ENCODE data around the gene SLC25A21. TPM values are rescaled to one million over a fixed set of nuclear protein-coding genes. Genes with fewer than 3 reads are reported as not detected.

Gene SLC25A21
- total and polyA plus RNA-seq, 4 donors, result 0.65 to 1.4 (median 1.3) TPM; not detected in 1

- Histone ChIP-seq H3K27ac (ENCODE audit: low read depth in 1 of 2, low read length in 2 of 2) (no peak overlapping the region), H3K9me3 (ENCODE audit: control insufficient read depth, low read length) (no peaks in the 10 kb centered on the region), H3K4me1 (ENCODE audit: control insufficient read depth in 1 of 2, insufficient read depth in 2 of 2, low read length in 2 of 2) (peaks cover 0 to 6% of the 10 kb centered on the region in 2 donors), H3K4me3 (ENCODE audit: low read length in 2 of 2) (no peak overlapping the region), H3K36me3 (ENCODE audit: control insufficient read depth in 1 of 2, insufficient read depth in 2 of 2, low read length in 1 of 2) (no peaks in the 10 kb centered on the region), H3K27me3 (ENCODE audit: control insufficient read depth in 1 of 2, insufficient read depth in 2 of 2, low read length in 1 of 2) (no peaks in the 10 kb centered on the region)
- no peak for DNase-seq
- 95 to 96% methylated on average over 2 of the region's 2 CpGs for WGBS, 2 donors
- intact Hi-C loops (cut with DNase I), result no loop called here
- no peak for ATAC-seq (ENCODE audit: low FRiP score)
Observed at GRCh38 chr14:37046815-37047214, 125.6 kb downstream of the SLC25A21 start.

- no peaks in the 10 kb centered on the region for H3K36me3 ChIP-seq (ENCODE audit: control insufficient read depth in 1 of 2, insufficient read depth in 2 of 2, low read length in 1 of 2)
- intact Hi-C loops (cut with DNase I), result no loop called here
Observed at GRCh38 chr14:37045340-37046061, 126.9 kb downstream of the SLC25A21 start.

GRCh38 chr14:37037636-37038387 is 134.6 kb downstream of the SLC25A21 start:
- intact Hi-C loops (cut with DNase I), result loop anchor here (5.0 to 10.0 kb wide), 4 partner anchors 66 to 373 kb away; partner anchors contain the start of gene PAX9 (in 1 of the 2)
- no peak overlapping the region for H3K27ac ChIP-seq (ENCODE audit: low read depth in 1 of 2, low read length in 2 of 2)
- no peaks in the 10 kb centered on the region for H3K27me3 ChIP-seq (ENCODE audit: control insufficient read depth in 1 of 2, insufficient read depth in 2 of 2, low read length in 1 of 2)
- DNase-seq (no peak), ATAC-seq (ENCODE audit: low FRiP score) (no peak)
- 90 to 91% methylated on average over 3 of the region's 3 CpGs for WGBS, 2 donors
- no peak overlapping the region for H3K4me3 ChIP-seq (ENCODE audit: low read length in 2 of 2)
- no peaks in the 10 kb centered on the region for H3K9me3 ChIP-seq (ENCODE audit: control insufficient read depth, low read length)
- H3K4me1 ChIP-seq (ENCODE audit: control insufficient read depth in 1 of 2, insufficient read depth in 2 of 2, low read length in 2 of 2), result peaks cover 5 to 8% of the 10 kb centered on the region in 2 donors
- H3K36me3 ChIP-seq (ENCODE audit: control insufficient read depth in 1 of 2, insufficient read depth in 2 of 2, low read length in 1 of 2), result no peaks in the 10 kb centered on the region

More at GRCh38 chr14:37045340-37046061, 126.9 kb downstream of the SLC25A21 start:
- Histone ChIP-seq H3K4me1 (ENCODE audit: control insufficient read depth in 1 of 2, insufficient read depth in 2 of 2, low read length in 2 of 2) (peaks cover 0 to 6% of the 10 kb centered on the region in 2 donors), H3K27ac (ENCODE audit: low read depth in 1 of 2, low read length in 2 of 2) (no peak overlapping the region), H3K9me3 (ENCODE audit: control insufficient read depth, low read length) (no peaks in the 10 kb centered on the region), H3K4me3 (ENCODE audit: low read length in 2 of 2) (no peak overlapping the region), H3K27me3 (ENCODE audit: control insufficient read depth in 1 of 2, insufficient read depth in 2 of 2, low read length in 1 of 2) (no peaks in the 10 kb centered on the region)
- WGBS, 2 donors, result 81 to 86% methylated on average over 5 of the region's 5 CpGs
- DNase-seq (no peak), ATAC-seq (ENCODE audit: low FRiP score) (no peak)

- Histone ChIP-seq H3K36me3 (ENCODE audit: control insufficient read depth in 1 of 2, insufficient read depth in 2 of 2, low read length in 1 of 2) (no peaks in the 10 kb centered on the region), H3K27ac (ENCODE audit: low read depth in 1 of 2, low read length in 2 of 2) (peak overlapping the region in 1 of 2 donors; percentile 70), H3K4me3 (ENCODE audit: low read length in 2 of 2) (no peak overlapping the region), H3K4me1 (ENCODE audit: control insufficient read depth in 1 of 2, insufficient read depth in 2 of 2, low read length in 2 of 2) (peaks cover 5 to 8% of the 10 kb centered on the region in 2 donors), H3K27me3 (ENCODE audit: control insufficient read depth in 1 of 2, insufficient read depth in 2 of 2, low read length in 1 of 2) (no peaks in the 10 kb centered on the region), H3K9me3 (ENCODE audit: control insufficient read depth, low read length) (no peaks in the 10 kb centered on the region)
- ATAC-seq (ENCODE audit: low FRiP score) (no peak), DNase-seq (no peak)
- intact Hi-C loops (cut with DNase I), result loop anchor here (5.0 to 10.0 kb wide), 4 partner anchors 65 to 372 kb away; partner anchors contain the start of gene PAX9 (in 1 of the 2)
- WGBS, 2 donors, result 48 to 49% methylated on average over 4 of the region's 4 CpGs
Observed at GRCh38 chr14:37036669-37037341, 135.6 kb downstream of the SLC25A21 start.

DNA sequence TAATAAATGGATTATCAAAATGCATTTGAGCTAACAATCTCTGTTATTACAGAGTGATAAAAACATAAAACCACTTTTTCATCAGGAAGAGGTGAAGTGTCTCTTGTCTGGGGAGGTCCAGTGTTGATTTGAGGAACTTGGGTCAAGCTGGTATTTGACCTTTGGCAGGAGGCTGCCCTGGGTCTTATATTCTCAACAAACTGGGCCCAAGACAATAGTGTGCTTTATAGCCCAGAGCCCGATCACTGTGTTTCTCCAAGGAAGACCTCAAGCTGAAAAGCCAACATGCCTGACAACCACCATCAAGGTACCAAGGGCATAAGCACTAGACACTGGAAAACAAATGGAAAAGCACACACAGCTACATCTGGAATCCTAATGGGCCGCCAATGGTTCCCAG is 137.0 kb downstream of the SLC25A21 start:
- H3K27me3 ChIP-seq (ENCODE audit: control insufficient read depth in 1 of 2, insufficient read depth in 2 of 2, low read length in 1 of 2), result no peaks in the 10 kb centered on the region
- ATAC-seq (ENCODE audit: low FRiP score) (no peak), DNase-seq (no peak)
- H3K9me3 ChIP-seq (ENCODE audit: control insufficient read depth, low read length), result no peaks in the 10 kb centered on the region
- H3K36me3 ChIP-seq (ENCODE audit: control insufficient read depth in 1 of 2, insufficient read depth in 2 of 2, low read length in 1 of 2), result no peaks in the 10 kb centered on the region
- peaks cover 5 to 8% of the 10 kb centered on the region in 2 donors for H3K4me1 ChIP-seq (ENCODE audit: control insufficient read depth in 1 of 2, insufficient read depth in 2 of 2, low read length in 2 of 2)
- no peak overlapping the region for H3K4me3 ChIP-seq (ENCODE audit: low read length in 2 of 2)
- intact Hi-C loops (cut with DNase I), result loop anchor here (5.0 to 10.0 kb wide), 4 partner anchors 63 to 371 kb away; partner anchors contain the start of gene PAX9 (in 1 of the 2)
- WGBS, 2 donors, result 4 to 12% methylated on average over 2 of the region's 2 CpGs
- peak overlapping the region; percentile 61 to 97 for H3K27ac ChIP-seq (ENCODE audit: low read depth in 1 of 2, low read length in 2 of 2)

DNA sequence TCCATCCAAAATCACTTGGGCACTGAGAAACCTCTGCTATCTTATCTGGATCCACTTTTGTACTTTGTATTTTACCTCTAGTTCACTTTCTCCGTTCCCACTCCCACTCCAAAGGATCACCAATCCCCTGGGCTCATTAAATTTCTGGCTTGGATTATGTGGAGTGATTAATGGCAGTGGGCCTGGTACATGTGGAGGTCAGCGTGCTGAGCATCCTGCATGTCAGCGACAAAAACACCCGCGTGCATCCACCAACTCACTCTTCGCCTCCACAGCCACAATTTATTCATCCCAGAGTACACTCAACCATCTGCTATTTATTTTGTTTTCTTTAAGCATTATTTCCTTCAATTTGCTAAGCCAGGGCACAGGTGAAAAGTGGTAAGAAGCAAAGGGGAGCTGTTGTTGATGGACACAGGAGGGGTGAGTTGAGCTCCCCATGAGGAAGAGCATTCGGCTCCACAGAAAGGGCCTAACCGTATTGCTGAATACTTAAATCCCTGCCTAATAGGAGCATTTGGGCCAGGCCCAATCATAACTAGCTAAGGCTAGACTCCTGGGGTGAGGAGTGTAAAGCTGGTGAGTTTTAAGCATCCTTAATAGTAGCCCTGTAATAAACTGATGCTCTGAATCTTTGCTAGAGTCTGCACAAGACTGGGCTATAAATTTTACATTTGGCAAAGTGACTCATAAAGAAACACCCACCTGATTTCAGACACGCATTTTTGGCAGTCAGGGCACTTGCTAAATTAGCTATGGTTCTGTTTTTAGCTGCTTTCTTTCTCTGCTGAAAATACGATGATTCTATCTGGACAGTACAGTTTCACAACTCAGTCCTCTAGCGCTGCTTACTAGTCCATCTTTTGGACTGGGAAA is 137.8 kb downstream of the SLC25A21 start:
- H3K4me3 ChIP-seq (ENCODE audit: low read length in 2 of 2), result no peak overlapping the region
- no peaks in the 10 kb centered on the region for H3K9me3 ChIP-seq (ENCODE audit: control insufficient read depth, low read length)
- H3K27ac ChIP-seq (ENCODE audit: low read depth in 1 of 2, low read length in 2 of 2), result peak overlapping the region; percentile 61 to 89
- ATAC-seq (ENCODE audit: low FRiP score) (peak; percentile 76), DNase-seq (no peak)
- H3K36me3 ChIP-seq (ENCODE audit: control insufficient read depth in 1 of 2, insufficient read depth in 2 of 2, low read length in 1 of 2), result no peaks in the 10 kb centered on the region
- no peaks in the 10 kb centered on the region for H3K27me3 ChIP-seq (ENCODE audit: control insufficient read depth in 1 of 2, insufficient read depth in 2 of 2, low read length in 1 of 2)
- H3K4me1 ChIP-seq (ENCODE audit: control insufficient read depth in 1 of 2, insufficient read depth in 2 of 2, low read length in 2 of 2), result peaks cover 5 to 8% of the 10 kb centered on the region in 2 donors
- 30 to 38% methylated on average over 11 of the region's 11 CpGs for WGBS, 2 donors
- intact Hi-C loops (cut with DNase I), result loop anchor here (5.0 to 10.0 kb wide), 4 partner anchors 62 to 370 kb away; partner anchors contain the start of gene PAX9 (in 1 of the 2)

DNA sequence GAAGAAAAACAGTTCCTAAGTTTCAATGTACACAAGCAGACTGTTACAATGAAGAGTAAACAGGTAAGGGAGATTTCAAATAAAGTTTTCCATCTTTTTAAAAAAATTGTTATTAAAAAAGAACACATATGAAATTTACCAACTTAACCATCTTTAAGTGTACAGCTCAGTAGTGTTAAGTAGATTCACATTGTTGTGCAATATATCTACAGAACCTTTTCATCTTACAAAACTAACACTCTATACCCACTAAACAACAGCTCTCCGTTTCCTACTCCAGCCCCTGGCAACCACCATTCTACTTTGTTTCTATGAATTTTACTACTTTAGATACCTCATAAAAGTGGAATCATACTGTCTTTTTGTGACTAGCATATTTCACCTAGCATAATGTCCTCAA is 139.5 kb downstream of the SLC25A21 start:
- WGBS, 2 donors, result 96 to 97% methylated on average over 1 of the region's 1 CpG
- H3K27ac ChIP-seq (ENCODE audit: low read depth in 1 of 2, low read length in 2 of 2), result no peak overlapping the region
- ATAC-seq (ENCODE audit: low FRiP score), result no peak
- DNase-seq, result no peak
- no peaks in the 10 kb centered on the region for H3K36me3 ChIP-seq (ENCODE audit: control insufficient read depth in 1 of 2, insufficient read depth in 2 of 2, low read length in 1 of 2)
- no peak overlapping the region for H3K4me3 ChIP-seq (ENCODE audit: low read length in 2 of 2)
- H3K9me3 ChIP-seq (ENCODE audit: control insufficient read depth, low read length), result no peaks in the 10 kb centered on the region
- H3K4me1 ChIP-seq (ENCODE audit: control insufficient read depth in 1 of 2, insufficient read depth in 2 of 2, low read length in 2 of 2), result peaks cover 5 to 8% of the 10 kb centered on the region in 2 donors
- no peaks in the 10 kb centered on the region for H3K27me3 ChIP-seq (ENCODE audit: control insufficient read depth in 1 of 2, insufficient read depth in 2 of 2, low read length in 1 of 2)
- intact Hi-C loops (cut with DNase I), result loop anchor here in 1 of 2 donors (10.0 kb wide), 1 partner anchor 368 kb away; the partner anchor contains the start of gene PAX9

All from aorta (tissue), 5 donors.